ENCODE results near the gene LDHB.

DNA sequence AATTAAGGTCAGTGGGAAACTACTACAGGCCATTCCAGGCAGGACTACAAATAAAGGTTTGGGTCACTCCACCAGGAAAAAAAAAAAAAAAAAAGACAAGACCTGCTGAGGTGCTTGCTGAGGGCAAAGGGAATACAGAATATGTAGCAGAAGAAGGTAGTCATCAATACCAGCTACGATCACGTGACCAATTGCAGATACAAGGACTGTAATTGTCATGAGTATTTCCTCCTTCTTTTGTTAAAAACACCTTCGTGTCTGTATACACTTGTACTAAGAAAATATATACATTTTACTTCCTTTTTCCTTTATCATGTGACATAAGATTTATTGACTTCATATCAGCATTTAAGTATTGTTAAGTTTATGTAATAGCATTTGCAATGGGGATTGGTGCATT is 72.2 kb downstream of the LDHB start:
- TF ChIP-seq POLR2A (IDR thresholded peaks at IDR 0.05): no peak
- TF ChIP-seq, protein P1, sequence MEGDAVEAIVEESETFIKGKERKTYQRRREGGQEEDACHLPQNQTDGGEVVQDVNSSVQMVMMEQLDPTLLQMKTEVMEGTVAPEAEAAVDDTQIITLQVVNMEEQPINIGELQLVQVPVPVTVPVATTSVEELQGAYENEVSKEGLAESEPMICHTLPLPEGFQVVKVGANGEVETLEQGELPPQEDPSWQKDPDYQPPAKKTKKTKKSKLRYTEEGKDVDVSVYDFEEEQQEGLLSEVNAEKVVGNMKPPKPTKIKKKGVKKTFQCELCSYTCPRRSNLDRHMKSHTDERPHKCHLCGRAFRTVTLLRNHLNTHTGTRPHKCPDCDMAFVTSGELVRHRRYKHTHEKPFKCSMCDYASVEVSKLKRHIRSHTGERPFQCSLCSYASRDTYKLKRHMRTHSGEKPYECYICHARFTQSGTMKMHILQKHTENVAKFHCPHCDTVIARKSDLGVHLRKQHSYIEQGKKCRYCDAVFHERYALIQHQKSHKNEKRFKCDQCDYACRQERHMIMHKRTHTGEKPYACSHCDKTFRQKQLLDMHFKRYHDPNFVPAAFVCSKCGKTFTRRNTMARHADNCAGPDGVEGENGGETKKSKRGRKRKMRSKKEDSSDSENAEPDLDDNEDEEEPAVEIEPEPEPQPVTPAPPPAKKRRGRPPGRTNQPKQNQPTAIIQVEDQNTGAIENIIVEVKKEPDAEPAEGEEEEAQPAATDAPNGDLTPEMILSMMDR (IDR thresholded peaks at IDR 0.05): no peak
